Measurements from ENCODE around the gene LRIG2. TPM values are rescaled to one million over a fixed set of nuclear protein-coding genes. Genes with fewer than 3 reads are reported as not detected.

LRIG2 gene
- total RNA-seq, 1 donor from 2014 or later = 14.5 TPM

GRCh38 chr1:113140588-113141446 lies 67.8 kb downstream of the LRIG2 start:
- peak overlapping the region; percentile 34 for H3K27ac Mint-ChIP-seq (ENCODE audit: unreplicated experiment)
- H3K36me3 Mint-ChIP-seq (ENCODE audit: unreplicated experiment) = no peaks in the 10 kb centered on the region
- TF ChIP-seq CTCF (IDR thresholded peaks at IDR 0.05) = peak; percentile 81
- no peak for DNase-seq (ENCODE audit: extremely low spot score, unreplicated experiment)
- H3K9me3 Mint-ChIP-seq (ENCODE audit: unreplicated experiment) = no peaks in the 10 kb centered on the region
- no peak overlapping the region for H3K4me3 Mint-ChIP-seq (ENCODE audit: unreplicated experiment)
- H3K4me1 Mint-ChIP-seq (ENCODE audit: unreplicated experiment) = peaks cover 21% of the 10 kb centered on the region
- H3K27me3 Mint-ChIP-seq (ENCODE audit: unreplicated experiment) = no peaks in the 10 kb centered on the region

DNA sequence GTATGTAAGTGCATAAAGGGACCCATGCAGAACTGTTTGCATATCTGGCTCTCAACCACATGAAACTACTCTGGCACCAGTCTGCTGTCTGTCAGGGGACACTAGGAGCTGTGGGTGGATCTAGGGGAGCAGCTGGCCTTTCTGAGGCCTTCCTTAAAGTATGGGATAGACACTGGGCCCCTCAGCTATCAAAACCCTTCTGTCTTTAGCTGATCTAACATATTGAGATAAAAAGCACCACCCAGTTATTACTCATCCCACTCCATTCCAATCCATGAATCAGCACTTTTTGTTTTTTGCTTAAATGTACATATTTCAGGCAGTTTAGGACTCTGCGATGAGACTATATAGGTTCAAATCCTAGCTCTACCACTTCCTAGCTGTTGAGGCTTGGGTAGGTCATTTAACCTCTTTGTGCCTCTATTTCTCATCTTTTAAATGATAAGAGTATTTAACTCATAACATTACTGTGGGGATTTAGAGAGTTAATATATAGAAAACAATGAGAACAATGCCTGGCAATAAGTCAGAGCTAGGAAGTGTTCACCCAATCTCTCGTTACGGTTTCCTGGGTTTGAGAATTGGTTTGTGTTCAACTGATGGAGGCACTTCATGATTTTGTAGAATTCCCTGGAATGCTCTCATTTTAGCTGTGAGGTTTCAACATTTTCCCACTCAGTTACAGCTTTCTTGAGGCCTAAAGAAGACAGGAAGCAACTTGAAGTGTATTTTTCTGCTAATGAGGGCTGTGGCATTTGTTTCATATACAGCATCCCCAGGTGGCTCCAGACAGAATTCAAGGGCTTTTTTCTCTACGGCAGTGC lies 68.9 kb downstream of the LRIG2 start:
- Mint-ChIP-seq H3K27me3 (ENCODE audit: unreplicated experiment) (no peaks in the 10 kb centered on the region), H3K4me1 (ENCODE audit: unreplicated experiment) (peaks cover 17% of the 10 kb centered on the region), H3K9me3 (ENCODE audit: unreplicated experiment) (no peaks in the 10 kb centered on the region), H3K4me3 (ENCODE audit: unreplicated experiment) (no peak overlapping the region), H3K36me3 (ENCODE audit: unreplicated experiment) (no peaks in the 10 kb centered on the region), H3K27ac (ENCODE audit: unreplicated experiment) (no peak overlapping the region)
- TF ChIP-seq CTCF (IDR thresholded peaks at IDR 0.05) = no peak
- DNase-seq (ENCODE audit: extremely low spot score, unreplicated experiment) = no peak

DNA sequence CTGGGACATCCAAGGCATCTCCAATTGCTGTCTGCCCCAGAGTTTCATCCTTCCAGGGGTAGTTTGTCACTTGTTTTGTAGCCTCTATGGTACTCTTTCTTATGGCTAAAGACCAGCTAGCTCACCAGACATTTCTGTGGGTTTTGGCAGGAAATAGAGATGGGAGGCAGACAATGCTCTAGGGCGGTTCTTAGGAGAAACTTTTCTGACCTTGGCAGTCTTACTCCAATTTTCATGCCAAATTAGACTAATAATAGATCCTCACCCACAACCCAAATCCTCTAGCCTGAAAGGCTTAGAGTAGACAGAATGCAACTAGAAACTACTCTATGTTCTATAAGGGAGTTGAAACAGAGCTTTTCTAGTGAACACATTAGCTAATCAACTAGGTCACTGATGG lies 69.8 kb downstream of the LRIG2 start:
- no peak overlapping the region for H3K27ac Mint-ChIP-seq (ENCODE audit: unreplicated experiment)
- no peak for DNase-seq (ENCODE audit: extremely low spot score, unreplicated experiment)
- no peak overlapping the region for H3K4me3 Mint-ChIP-seq (ENCODE audit: unreplicated experiment)
- TF ChIP-seq CTCF (IDR thresholded peaks at IDR 0.05) = no peak
- no peaks in the 10 kb centered on the region for H3K36me3 Mint-ChIP-seq (ENCODE audit: unreplicated experiment)
- H3K27me3 Mint-ChIP-seq (ENCODE audit: unreplicated experiment) = no peaks in the 10 kb centered on the region
- H3K9me3 Mint-ChIP-seq (ENCODE audit: unreplicated experiment) = no peaks in the 10 kb centered on the region
- H3K4me1 Mint-ChIP-seq (ENCODE audit: unreplicated experiment) = peaks cover 17% of the 10 kb centered on the region

- no peak for TF ChIP-seq CTCF (IDR thresholded peaks at IDR 0.05)
- DNase-seq (ENCODE audit: extremely low spot score, unreplicated experiment) = no peak
- Mint-ChIP-seq H3K27me3 (ENCODE audit: unreplicated experiment) (no peaks in the 10 kb centered on the region), H3K27ac (ENCODE audit: unreplicated experiment) (no peak overlapping the region), H3K36me3 (ENCODE audit: unreplicated experiment) (no peaks in the 10 kb centered on the region), H3K9me3 (ENCODE audit: unreplicated experiment) (no peaks in the 10 kb centered on the region), H3K4me3 (ENCODE audit: unreplicated experiment) (no peak overlapping the region), H3K4me1 (ENCODE audit: unreplicated experiment) (peaks cover 17% of the 10 kb centered on the region)
Observed at GRCh38 chr1:113146242-113147072, 73.5 kb downstream of the LRIG2 start.

All from osteocyte (in vitro differentiated cells).